ENCODE measurements around the gene DDX27.

Gene DDX27

DNA sequence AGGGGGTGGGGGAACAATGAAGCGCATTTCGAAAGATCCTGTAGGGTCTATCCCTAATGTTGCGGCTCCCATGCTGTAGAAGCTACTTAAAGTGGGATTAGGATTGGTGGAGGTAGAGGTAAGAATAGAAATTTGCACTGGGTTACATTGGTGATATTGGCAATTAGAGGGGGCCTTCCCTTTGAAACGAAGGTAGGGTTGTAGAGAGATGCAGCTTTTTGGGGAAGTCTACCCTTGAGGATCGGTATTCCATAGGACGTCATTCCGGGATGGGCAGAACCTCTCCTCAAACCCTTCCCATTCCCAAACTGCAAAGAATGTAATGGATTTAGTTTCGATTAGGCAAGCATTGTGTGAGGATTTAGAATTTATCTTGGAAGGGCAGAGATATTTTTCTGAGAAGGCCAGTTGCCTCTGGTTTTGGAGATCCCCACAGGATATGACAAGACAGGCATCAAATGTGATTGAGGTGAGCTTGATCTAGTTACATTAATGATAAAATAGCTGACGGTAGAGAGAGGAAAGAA, 64.0 kb downstream of the DDX27 start:
- peaks cover 100% of the 10 kb centered on the region for H3K36me3 Mint-ChIP-seq (ENCODE audit: low read depth)

DNA sequence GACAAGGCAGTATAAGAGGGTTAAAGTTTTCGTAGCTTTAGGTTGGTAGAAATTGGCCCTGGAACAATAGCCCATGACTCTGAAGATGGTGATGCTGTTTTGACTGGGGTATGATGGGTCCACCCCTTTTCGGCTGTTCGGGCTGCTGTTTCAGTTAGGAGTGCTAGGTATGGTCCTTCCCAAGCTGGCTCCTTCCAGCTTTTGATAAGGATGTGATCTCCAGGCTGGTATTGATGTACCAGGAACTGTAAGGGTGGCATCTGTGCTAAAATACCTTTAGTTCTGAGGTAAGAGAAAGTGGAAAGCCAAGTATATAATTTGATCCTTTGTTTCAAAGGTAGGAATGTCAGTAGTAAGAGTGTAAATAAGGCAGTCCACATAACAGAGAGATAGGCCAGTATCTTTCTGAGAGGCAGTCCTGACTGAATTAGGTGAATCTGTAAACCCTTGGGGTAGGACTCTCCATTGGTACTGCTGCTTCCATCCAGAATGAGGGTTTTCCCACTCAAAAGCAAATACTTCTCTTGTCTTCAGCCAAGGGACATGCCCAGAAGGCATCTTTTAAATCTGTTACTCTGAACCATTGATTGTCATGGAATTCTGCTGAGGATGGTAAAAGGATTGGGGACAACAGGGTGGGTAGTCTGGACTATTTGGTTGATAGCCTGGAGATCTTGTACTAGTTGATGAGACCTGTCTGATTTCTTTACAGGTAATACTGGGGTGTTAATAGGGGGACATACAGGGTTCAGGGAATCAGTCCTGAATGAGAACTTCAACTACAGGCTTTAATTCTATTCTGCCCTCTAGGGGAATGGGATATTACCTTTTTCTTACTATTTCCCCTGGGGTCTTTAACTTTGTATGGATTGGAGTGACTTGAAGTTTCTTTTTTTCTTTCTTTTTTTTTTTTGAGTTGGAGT, 64.7 kb downstream of the DDX27 start:
- Mint-ChIP-seq H3K36me3 (ENCODE audit: low read depth) (peaks cover 100% of the 10 kb centered on the region), H3K4me1 (peaks cover 78% of the 10 kb centered on the region), H3K9me3 (peaks cover 61% of the 10 kb centered on the region), H3K27ac (peak overlapping the region; percentile 0 to 40 (median 12)), H3K27me3 (ENCODE audit: low read depth) (no peaks in the 10 kb centered on the region), H3K4me3 (peak overlapping the region; percentile 87 to 94 (median 91))
- TF ChIP-seq, protein P1, sequence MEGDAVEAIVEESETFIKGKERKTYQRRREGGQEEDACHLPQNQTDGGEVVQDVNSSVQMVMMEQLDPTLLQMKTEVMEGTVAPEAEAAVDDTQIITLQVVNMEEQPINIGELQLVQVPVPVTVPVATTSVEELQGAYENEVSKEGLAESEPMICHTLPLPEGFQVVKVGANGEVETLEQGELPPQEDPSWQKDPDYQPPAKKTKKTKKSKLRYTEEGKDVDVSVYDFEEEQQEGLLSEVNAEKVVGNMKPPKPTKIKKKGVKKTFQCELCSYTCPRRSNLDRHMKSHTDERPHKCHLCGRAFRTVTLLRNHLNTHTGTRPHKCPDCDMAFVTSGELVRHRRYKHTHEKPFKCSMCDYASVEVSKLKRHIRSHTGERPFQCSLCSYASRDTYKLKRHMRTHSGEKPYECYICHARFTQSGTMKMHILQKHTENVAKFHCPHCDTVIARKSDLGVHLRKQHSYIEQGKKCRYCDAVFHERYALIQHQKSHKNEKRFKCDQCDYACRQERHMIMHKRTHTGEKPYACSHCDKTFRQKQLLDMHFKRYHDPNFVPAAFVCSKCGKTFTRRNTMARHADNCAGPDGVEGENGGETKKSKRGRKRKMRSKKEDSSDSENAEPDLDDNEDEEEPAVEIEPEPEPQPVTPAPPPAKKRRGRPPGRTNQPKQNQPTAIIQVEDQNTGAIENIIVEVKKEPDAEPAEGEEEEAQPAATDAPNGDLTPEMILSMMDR (IDR thresholded peaks at IDR 0.05; ENCODE audit: unreplicated experiment in 3 of 3): no peak

More for the DNA sequence above, 64.0 kb downstream of the DDX27 start:
- Mint-ChIP-seq H3K9me3 (peaks cover 67% of the 10 kb centered on the region), H3K4me1 (peaks cover 78% of the 10 kb centered on the region), H3K27me3 (ENCODE audit: low read depth) (peaks cover 4% of the 10 kb centered on the region), H3K27ac (peak overlapping the region; percentile 0 to 40 (median 1)), H3K4me3 (peak overlapping the region; percentile 87 to 94 (median 91))
- TF ChIP-seq, protein P1 (IDR thresholded peaks at IDR 0.05; ENCODE audit: unreplicated experiment in 3 of 3): no peak

DNA sequence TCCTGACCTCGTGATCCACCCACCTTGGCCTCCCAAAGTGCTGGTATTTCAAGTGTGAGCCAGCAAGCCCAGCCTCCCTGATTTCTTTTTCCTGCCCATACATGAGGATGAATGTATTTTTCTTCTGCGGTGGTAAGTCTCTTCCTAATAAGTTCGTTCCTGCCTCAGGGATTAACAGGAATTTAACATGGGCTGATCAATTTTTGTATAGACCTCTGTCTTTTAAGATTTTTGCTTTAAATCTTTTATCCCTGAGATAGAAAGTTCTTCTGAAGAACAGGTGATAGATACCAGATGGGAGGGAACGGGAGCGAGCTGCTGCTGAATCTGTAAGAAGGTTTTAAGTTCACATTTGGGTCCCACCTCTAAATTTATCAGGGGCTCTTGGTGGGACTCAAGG, 65.6 kb downstream of the DDX27 start:
- peaks cover 100% of the 10 kb centered on the region for H3K36me3 Mint-ChIP-seq (ENCODE audit: low read depth)
- peak overlapping the region; percentile 1 to 60 (median 9) for H3K4me3 Mint-ChIP-seq
- TF ChIP-seq, protein P1 (IDR thresholded peaks at IDR 0.05; ENCODE audit: unreplicated experiment in 3 of 3): no peak
- peaks cover 58% of the 10 kb centered on the region for H3K9me3 Mint-ChIP-seq
- H3K27me3 Mint-ChIP-seq (ENCODE audit: low read depth): no peaks in the 10 kb centered on the region
- H3K27ac Mint-ChIP-seq: no peak overlapping the region
- peaks cover 76% of the 10 kb centered on the region for H3K4me1 Mint-ChIP-seq

DNA sequence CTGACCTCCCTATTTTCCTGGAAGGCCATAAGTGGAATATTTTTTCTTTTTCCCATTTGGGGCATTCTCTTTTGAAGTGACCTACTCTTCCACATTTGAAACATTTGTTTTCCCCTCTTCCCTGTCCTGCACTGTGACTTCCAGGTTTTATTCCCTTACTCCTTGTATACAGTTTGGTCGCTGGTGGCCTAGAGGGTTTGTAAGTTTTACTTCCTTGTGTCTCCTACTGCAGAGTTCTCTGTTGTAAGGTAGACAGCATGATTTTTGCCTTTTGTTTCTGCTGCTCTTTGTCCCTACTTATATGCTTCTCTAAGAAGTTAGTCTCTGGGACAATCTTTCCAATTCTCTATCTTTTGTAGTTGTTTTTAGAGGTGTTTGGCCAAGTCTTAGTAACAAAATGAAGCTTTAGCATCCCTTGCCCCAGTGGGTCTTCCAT, 66.0 kb downstream of the DDX27 start:
- H3K36me3 Mint-ChIP-seq (ENCODE audit: low read depth): peaks cover 100% of the 10 kb centered on the region
- H3K9me3 Mint-ChIP-seq: peaks cover 57% of the 10 kb centered on the region
- TF ChIP-seq, protein P1 (IDR thresholded peaks at IDR 0.05; ENCODE audit: unreplicated experiment in 3 of 3): no peak
- H3K4me1 Mint-ChIP-seq: peaks cover 71% of the 10 kb centered on the region
- H3K4me3 Mint-ChIP-seq: peak overlapping the region; percentile 10 to 59 (median 10)
- H3K27me3 Mint-ChIP-seq (ENCODE audit: low read depth): no peaks in the 10 kb centered on the region
- H3K27ac Mint-ChIP-seq: peak overlapping the region in 1 of 3 experiments; percentile 12

DNA sequence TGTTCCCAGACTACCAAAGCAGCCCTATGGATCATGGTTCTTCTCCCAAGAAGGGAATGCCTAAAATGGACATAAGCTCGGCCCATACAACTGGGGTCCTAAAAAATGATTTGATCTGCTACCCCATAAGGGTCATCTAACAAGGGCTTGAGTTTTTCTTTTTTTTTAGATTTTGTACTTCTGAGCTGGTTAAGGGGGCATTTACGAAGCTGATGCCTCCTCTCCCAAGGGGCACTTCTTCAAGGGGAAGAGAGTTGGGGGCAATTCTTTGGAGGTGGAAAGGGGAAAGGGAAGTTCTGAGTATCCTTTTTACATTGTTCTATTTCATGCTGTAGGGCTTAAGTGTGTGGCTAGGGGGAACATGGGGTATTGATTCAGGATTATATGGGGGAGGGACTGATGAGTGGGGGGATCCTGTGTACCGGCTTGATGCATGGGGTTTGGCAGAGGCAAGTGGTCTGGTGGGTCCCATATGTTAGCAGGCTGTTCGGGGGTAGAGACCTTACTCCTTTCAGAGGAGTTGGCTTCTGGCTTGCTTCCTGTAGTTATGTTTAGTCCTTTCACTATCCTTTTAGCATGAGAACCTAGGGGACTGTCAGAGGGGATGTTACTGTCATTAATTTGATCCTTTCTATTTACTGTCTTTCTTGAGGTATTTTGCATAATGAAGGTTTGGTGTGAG, 66.7 kb downstream of the DDX27 start:
- H3K4me3 Mint-ChIP-seq: peak overlapping the region; percentile 10 to 59 (median 34)
- H3K36me3 Mint-ChIP-seq (ENCODE audit: low read depth): peaks cover 100% of the 10 kb centered on the region
- H3K9me3 Mint-ChIP-seq: peaks cover 52% of the 10 kb centered on the region
- peaks cover 64% of the 10 kb centered on the region for H3K4me1 Mint-ChIP-seq
- H3K27me3 Mint-ChIP-seq (ENCODE audit: low read depth): no peaks in the 10 kb centered on the region
- H3K27ac Mint-ChIP-seq: no peak overlapping the region
- TF ChIP-seq, protein P1 (IDR thresholded peaks at IDR 0.05; ENCODE audit: unreplicated experiment in 3 of 3): no peak

Data from nephron (organoid).